GM21529 (cell line): ENCODE data around the gene ABCC3.

Experiments
- ATAC-seq: cut with Tn5 transposase; IDR thresholded peaks from one replicate; pipeline ENCODE4 v1.9.1; 2021; ENCODE audit not compliant: unreplicated experiment

Gene ABCC3

DNA sequence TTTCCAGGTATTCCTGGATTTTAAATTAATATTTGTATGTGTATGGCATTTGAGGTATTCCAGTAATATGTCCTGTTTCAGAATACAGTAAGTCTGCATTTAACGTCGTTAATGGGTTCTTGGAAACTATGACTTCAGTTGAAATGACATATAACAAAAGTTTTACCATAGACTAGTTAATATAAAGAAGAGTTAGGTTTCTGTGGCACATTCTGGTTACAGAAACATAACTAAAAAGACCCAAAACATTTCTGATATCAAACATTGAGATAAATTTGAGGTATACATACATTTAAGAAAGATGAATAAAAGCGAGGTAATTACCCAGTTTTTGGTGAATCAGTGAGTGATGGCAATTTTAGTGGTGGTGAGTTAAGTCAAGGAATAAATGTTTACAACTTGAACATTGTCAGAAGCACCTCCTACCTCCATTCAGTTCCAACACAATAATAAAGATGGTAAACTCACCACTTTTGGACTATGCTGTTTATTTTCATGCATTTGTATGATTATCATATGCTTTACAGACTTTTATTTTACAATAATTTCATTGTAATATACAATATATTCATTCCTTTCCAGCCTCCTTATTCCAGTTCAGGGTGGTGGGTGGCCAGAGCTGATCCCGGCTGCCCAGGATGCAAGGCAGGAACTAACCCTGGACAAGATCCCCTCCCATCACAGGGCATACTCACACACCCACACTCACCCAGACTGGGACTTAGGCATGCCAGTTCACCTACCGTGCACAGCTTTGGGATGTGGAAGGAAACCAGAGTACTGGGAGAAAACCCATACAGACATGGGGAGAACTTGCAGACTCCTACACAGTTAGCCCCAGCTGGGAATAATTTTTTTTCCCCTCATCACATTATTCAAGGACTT is 94.4 kb downstream of the ABCC3 start:
- ATAC-seq: no peak

DNA sequence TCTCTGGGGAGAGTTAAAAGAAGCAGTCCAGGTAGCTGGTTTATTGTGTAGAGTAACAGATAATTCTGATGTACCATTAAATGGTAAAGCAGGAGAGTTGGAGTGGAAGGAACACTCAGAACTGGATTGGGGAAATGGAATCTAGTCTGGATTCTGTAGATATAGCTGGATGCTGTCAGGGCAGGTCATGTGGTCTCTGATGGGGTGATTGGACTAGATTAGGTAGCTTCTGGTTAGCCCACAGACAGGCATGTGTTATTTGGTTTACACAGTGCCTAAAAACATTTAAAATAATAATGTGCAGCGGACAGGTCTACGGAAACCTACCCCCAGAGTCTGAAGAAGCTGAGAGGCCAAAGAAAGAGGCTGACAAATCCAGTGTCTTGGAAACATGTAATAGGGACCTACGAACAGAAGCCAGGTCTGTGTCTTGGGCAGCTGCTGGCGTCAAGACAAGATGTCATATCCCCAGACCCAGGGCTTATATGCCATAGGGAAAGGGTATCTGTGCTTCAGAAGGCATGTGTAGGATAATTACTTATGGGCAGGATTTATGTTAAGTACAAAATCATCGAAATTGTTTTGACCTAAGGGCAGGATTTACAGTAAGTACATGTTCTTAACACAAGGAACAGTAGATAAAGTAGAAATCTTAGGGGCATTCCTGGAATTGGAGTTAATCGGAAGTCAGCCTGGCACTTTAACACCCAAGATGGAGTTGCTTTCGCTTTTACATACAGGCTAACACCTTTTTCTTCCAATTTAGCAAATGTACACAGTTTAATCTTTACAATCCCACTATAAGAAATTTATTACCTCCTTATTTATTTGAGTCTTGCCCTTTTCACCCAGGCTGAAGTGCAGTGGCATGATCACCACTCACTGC is 97.1 kb downstream of the ABCC3 start:
- no peak for ATAC-seq

DNA sequence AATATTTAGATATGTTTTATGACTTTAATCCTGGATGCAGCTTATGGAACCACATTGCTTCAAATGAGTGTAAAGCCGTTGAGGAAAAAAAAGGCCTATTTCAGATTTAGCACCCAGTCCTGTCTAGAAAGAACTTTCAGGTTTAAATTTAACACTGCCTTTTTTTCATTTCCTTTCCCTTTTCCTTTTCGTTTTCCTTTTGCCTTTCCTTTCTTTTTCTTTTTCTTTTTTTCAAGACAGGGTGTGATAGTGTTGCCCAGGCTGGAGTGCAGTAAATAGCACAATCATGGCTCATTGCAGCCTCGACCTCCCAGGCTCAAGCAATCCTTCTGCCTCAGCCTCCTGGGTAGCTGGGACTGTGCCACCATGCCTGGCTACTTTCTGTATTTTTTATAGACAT is 100.6 kb downstream of the ABCC3 start:
- no peak for ATAC-seq

DNA sequence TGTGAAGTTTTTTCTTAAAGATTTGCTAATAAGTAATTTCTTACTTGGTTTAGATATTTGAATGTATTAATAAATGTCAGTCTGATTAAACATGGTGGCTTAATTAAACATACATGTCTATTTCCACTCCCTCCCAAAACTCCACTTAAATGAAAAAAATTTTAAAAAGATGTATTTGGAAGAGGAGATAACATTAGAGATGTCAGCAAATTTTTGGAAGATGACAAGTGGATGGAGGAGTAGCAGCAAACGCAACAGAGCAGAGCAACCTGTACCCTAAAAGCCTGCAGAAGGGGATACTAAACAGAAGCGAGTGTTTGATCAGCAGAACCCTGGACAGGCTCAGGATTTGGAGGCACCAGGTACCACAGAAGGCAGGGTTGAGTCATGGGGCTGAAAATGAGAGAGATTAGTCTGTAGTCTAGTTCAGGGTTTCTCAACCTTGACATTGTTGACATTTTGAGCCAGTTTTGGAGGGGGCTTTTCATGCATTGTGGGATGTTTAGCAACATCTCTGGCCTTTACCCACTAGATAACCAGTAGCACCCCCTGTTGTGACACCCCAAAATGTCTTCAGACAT is 102.5 kb downstream of the ABCC3 start:
- ATAC-seq: no peak

DNA sequence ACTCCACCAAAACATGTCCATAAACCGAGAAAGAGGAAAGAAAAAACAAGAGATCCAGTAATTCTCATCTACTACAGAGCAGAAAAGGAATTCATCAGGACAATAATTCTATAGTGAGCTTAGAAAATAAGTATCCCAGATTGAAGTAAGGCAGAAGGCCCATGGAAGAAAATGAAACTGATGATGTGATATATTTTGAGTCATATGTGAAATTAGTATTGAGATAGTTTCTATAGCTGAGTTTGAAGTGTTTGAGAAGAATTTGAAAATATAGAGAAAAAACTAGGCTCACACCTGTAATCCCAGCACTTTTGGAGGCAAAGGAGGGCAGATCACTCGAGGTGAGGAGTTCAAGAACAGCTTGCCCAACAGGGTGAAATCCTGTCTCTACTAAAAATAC is 104.4 kb downstream of the ABCC3 start:
- ATAC-seq: no peak
